Peyer's patch (tissue), 4 donors: ENCODE data around the gene CSMD2.

ENCODE experiments used
- CTCF ChIP-seq, 6 experiments: fragments of 450-650 bp in 4 of 6; fragments of 200-600 bp in 2 of 6; sonication (generic) in 1 of 6; IDR thresholded peaks; one replicate each; pipeline ENCODE4 v1.5.1; 2017 to 2019; ENCODE audit warnings: antibody characterized with exemption in 6 of 6, mild to moderate bottlenecking in 3 of 6, moderate library complexity in 1 of 6
- POLR2A ChIP-seq, 2 donors: fragments of 450-650 bp; IDR thresholded peaks; one replicate each; pipeline ENCODE4 v1.5.1; 2017; ENCODE audit warnings: antibody characterized with exemption in 2 of 2, mild to moderate bottlenecking in 2 of 2, moderate library complexity in 2 of 2

- TF ChIP-seq CTCF (IDR thresholded peaks at IDR 0.05), result no peak
- no peak for TF ChIP-seq POLR2A (IDR thresholded peaks at IDR 0.05)
These were observed 445.0 kb downstream of the CSMD2 start for GRCh38 chr1:33719771-33720670.
